ENCODE data around the gene HOXC11.

The HOXC11 gene

DNA sequence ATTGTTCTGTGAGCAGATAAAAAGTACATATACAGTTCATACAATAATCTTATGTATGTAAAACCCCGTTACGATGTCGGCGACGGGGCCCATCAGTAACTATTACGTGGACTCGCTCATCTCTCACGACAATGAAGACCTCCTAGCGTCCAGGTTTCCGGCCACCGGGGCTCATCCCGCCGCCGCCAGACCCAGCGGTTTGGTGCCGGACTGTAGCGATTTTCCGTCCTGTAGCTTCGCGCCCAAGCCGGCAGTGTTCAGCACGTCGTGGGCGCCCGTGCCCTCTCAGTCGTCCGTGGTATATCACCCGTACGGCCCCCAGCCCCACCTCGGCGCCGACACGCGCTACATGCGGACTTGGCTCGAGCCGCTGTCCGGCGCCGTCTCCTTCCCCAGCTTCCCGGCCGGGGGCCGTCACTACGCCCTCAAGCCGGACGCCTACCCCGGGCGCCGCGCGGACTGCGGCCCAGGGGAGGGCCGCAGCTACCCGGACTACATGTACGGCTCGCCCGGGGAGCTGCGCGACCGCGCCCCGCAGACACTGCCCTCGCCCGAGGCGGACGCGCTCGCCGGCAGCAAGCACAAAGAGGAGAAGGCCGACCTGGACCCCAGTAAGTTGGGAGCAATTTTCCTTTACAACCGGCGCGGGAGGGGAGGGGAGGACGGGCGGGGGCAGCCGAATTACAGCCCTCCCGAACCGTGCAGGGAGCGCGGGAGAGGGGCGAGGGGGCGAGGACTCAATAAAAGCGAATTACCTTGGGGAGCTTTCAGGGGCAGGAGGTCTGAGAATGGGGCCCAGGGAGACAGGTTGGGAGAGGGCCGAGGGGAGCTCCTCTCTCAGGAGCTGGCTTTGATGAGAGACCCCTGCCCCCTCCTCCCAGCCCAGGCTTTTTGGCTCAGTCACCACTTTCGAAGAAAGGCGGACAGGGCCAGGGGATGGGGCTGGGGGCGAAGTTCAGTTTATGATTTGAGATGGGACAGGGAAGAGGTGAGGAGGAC, 27.5 kb downstream of the HOXC11 start, which contains the start of gene HOXC9:
Gene HOXC9 (plus strand): TSS at position 46 of the 999 bp plus-strand sequence. CDS start 28 bp downstream, at position 74.
- DNase-seq = no peak

DNA sequence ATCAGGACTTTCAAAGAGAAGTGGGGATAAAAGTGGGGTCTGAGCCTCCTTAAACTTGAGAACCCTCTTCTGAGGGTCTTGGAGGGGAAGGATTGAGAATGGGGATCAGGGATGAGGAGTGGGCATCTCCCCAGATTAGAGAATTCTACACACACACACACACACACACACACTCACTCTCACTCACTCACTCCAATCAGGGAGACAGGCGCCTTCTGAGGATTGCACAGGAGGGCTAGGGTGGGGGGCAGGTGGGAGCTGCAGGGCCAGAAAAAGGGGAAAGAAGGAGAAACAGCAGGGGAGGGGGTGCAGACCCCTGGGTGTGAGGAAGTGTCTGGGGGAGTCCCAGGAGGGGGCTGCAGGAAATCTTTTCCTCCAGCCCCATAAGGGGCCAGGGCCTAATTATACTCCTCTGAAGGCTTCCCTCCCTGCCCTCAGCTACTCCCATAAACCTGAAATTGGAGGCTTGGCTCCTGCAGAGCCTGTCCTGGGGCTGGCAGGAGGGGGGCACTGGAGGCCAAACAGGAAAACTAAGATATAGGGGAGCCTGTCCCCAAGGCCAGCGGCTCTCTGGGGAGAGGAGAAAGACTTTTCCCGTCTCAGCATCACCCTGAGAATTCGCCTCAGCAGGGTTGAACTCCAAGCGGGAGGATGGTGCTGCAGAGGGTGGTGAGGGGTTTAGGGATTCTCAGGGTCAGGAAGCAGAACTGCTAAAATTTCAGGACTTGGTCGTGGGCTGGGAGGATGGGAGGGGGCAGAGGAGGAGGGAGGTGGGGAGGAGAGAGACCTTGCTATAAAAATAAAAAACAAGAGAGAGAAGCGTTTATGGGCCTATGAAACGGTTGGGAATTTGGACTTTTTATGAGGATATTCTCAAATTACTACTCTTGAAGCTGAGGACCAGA, 28.6 kb downstream of the HOXC11 start:
- DNase-seq = no peak

GRCh38 chr12:54002278-54002914, 29.5 kb downstream of the HOXC11 start:
- DNase-seq = no peak

GRCh38 chr12:54002915-54003389, 30.0 kb downstream of the HOXC11 start:
- DNase-seq = no peak

- DNase-seq = no peak
Measured at GRCh38 chr12:54003625-54004024, 30.7 kb downstream of the HOXC11 start.

DNA sequence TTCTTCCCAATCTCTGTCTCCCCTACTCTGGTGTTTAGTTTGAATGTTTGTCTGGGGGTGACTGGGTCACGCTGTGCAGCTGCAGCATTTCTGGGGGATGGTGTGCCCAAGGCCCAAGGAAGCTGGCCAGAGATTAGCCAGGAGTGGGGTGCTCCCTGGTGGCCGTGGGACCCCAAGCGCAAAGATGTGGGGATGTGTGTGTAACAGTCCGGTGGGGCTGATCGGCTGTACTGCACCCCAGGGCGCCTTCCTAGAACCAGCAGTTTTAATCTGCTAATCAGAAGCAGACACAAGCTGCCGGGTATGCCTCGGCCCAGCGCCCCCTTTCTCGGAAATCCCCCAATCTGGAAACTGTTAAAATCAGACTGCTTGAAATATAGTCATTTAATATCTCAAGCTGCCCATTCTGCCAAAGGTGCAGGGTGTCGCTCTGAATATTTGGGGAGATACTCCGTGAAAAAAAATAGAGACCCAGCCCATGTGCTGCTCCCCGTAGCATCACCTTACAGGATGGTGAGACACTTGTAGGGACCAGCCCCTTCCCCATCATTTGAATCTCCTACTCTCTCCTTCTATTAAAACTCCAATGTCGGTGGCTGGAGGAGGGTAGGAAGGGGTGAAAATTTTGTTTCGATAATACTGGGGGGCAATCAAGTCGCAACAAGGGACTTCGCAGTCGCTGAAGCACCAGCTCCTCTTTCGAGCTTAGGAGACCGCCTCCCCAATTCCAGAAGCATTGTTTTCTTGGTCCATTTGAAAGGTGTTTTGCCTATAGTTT, 31.3 kb downstream of the HOXC11 start:
- DNase-seq = no peak

DNA sequence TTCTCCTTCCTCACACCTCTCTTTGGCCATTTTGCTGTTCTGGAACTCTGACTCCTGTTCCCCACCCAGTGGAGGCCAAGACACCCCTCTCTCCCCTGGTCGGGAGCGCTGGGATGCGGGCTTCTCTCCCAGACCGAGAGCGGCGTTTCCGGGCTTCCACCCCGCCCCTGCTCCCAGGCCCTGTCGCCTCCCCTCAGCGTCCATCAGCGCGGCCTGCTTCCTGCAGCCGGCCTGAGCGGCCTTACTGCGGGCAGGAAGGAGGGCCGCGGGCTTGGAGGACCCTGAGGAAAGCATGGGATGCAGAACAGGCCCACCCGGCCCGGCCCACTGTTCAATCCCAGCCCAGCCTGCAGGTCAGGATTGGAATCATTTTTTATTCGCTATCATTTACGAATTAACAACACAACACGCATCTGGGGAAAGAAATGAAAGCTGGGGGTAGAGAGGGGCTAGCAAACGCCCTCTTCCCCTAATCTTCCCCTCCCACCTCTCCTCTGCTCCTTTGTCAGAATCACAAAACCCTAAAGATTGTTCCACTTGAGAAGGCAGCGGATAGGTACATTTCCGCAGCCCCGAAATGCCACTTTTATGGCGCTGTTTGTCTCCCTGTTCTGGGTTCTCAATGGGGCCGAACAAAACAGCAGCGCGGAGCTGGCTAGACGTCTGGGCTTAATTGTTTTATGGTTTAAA, 32.1 kb downstream of the HOXC11 start:
- no peak for DNase-seq

GRCh38 chr12:54005531-54005852, 32.6 kb downstream of the HOXC11 start:
- no peak for DNase-seq

GRCh38 chr12:54005853-54006558, 33.1 kb downstream of the HOXC11 start:
- DNase-seq = peak; percentile 88

GRCh38 chr12:54006559-54007220, 33.8 kb downstream of the HOXC11 start:
- DNase-seq = no peak

- DNase-seq = no peak
Measured at GRCh38 chr12:54007538-54008259, 34.8 kb downstream of the HOXC11 start.

DNA sequence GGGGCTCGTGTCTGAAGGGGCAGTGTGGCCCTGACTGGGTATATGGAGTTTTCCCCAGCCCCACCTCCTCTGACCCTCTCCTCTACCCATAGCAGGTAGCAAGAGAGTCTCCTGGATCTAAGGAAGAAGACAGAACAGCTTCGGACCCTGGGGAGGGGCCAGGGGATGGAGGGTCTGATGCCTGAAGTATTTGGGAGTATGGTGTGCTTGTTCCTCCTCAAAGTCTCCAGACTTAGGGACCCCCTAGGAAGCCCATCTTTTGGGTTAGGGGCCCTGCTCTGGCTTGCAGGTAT, 35.3 kb downstream of the HOXC11 start:
- DNase-seq = no peak

- peak; percentile 55 for DNase-seq
Measured at GRCh38 chr12:54009171-54010052, 36.5 kb downstream of the HOXC11 start.

DNA sequence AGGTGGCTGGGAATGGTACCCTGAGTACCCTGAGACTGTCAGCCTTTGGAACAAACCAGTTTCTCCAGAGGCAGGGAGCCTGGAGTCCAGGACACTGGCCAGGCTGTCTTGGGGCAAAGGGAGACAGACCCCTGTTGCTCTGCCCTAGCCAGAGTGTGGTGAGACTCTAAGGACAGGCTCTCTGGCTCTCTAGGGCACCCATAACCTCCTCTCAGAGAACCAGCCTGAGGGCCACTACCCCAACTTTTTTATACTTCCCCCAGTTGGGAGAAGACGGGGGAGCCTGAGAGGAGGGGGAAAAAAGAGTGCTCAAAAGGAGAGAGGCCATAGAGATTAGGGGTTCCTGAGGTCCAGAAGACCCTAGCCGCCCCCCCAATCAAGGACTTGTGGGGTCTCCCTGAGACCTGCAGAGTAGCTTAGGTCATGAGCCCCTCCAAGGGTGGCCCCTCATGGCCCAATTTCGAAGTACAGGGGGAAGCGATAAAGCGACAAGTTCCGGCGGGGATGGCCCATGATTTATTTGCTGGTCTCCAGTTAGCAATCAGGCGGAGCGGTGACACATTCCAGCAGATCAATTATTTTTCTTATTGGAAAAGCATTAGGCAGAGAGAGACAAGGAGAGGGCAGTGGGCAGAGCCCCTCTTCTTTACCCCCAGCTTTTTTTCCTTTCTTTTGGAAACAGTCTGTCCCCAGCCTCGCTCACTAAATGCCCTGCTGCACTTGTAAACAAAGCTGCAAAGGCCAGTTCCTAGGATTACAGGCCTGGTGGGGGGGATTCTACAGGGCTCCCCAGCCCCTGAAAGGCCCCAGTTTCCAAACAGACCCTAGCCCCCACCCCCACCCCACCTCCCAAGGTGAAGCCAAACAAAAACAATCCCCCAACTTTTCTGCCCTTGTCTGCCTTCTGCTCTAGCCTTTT, 37.4 kb downstream of the HOXC11 start:
- no peak for DNase-seq

DNA sequence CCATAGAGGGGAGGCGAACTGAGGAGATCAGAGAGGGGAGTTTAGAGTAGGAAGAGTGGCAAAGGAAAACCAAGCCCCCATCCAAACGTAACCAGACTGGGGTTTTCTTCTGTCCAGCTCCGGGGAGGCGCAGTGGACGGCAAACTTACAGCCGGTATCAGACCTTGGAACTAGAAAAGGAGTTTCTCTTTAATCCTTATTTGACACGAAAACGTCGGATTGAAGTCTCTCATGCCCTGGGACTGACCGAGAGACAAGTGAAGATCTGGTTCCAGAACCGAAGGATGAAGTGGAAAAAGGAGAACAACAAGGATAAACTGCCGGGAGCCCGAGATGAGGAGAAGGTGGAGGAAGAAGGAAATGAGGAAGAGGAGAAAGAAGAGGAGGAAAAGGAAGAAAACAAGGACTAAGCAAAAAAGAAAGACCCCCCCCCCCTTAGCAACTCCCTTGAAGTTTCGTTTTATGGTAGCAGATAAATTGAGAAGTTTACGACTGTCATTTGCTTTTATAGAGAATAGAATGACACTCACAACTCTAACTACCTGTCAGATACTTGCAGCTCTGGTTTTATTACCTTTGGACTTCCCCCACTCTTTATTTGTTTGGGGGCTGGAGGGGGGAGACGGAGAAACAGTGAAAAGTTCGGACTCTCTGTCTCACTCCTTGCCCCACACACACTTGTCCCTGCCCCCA, 38.2 kb downstream of the HOXC11 start:
- DNase-seq = no peak

- no peak for DNase-seq
Measured at GRCh38 chr12:54011665-54012532, 39.0 kb downstream of the HOXC11 start.

All from stimulated activated CD4-positive, alpha-beta T cell treated with anti-CD3 and anti-CD28 coated beads, Interleukin-15, amount 100 ng/mL, for 24 hours (primary cell).